IMR-90 (cell line): ENCODE results near the gene SGK2. TPM values are rescaled to one million over a fixed set of nuclear protein-coding genes. Genes with fewer than 3 reads are reported as not detected.

Experiments
- ATAC-seq: fragments of 200-7000 bp; cut with Tn5 transposase; 2 replicates; pipeline ENCODE4 v1.9.1; 2020; ENCODE audit warnings: low read depth, mild to moderate bottlenecking, moderate library complexity
- BruUV-seq: library from RNA; stranded (reverse); fragments of 400-500 nt; replicated peaks from 2 replicates; lab custom pipeline; 2021; lab: Mats Ljungman, UMichigan
- CTCF ChIA-PET: fragments of 300-600 bp; formaldehyde crosslinking; extraction: SDS; loops from one replicate; lab custom pipeline; 2021; ENCODE audit warnings: antibody characterized with exemption; lab: Yijun Ruan, JAX
- POLR2A ChIA-PET: fragments of 300-600 bp; sonication (Branson Sonifier 250); formaldehyde crosslinking; loops from one replicate; lab custom pipeline; 2022; ENCODE audit warnings: antibody characterized with exemption; ENCODE audit not compliant: unreplicated experiment; lab: Charles Lee
- DNase-seq: peaks from one replicate; pipeline ENCODE4 v3.0.0; 2013
- H2AFZ ChIP-seq: replicated peaks from 2 replicates; pipeline ENCODE3; 2013; ENCODE audit warnings: low read length, mild to moderate bottlenecking; ENCODE audit not compliant: poor library complexity
- H2AK5ac ChIP-seq: 2 replicates; pipeline ENCODE4 v1.6.1; 2013; ENCODE audit warnings: low read depth, low read length, inconsistent platforms
- H2AK9ac ChIP-seq: replicated peaks from 2 replicates; pipeline ENCODE3; 2013; ENCODE audit warnings: mild to moderate bottlenecking, low read depth, low read length, moderate library complexity; ENCODE audit not compliant: poor library complexity
- H2BK120ac ChIP-seq: 2 replicates; pipeline ENCODE4 v1.6.1; 2013; ENCODE audit warnings: low read depth, low read length, inconsistent platforms
- H2BK15ac ChIP-seq: 3 replicates; pipeline ENCODE4 v1.6.1; 2013; ENCODE audit warnings: low read depth, low read length, inconsistent platforms
- H2BK20ac ChIP-seq: 2 replicates; pipeline ENCODE4 v1.6.1; 2013; ENCODE audit warnings: low read depth, mild to moderate bottlenecking, inconsistent platforms, low read length, moderate library complexity
- H2BK5ac ChIP-seq: 2 replicates; pipeline ENCODE4 v1.6.1; 2013; ENCODE audit warnings: mild to moderate bottlenecking, low read depth, low read length, inconsistent platforms; ENCODE audit not compliant: poor library complexity, severe bottlenecking
- H3K14ac ChIP-seq: replicated peaks from 2 replicates; pipeline ENCODE4 v1.6.1; 2013; ENCODE audit warnings: low read depth, low read length, inconsistent platforms
- H3K18ac ChIP-seq: 2 replicates; pipeline ENCODE4 v1.6.1; 2013; ENCODE audit warnings: low read depth, low read length, control low read depth
- H3K23ac ChIP-seq: 2 replicates; pipeline ENCODE4 v1.6.1; 2013; ENCODE audit warnings: low read depth, low read length, inconsistent platforms
- H3K27ac ChIP-seq: 2 replicates; pipeline ENCODE4 v1.5.1; 2013; ENCODE audit warnings: mild to moderate bottlenecking, control low read depth, low read length; ENCODE audit not compliant: insufficient read depth
- H3K27me3 ChIP-seq: 2 replicates; pipeline ENCODE4 v1.6.1; 2013; ENCODE audit warnings: low read length; ENCODE audit not compliant: control insufficient read depth, insufficient read depth
- H3K36me3 ChIP-seq: 2 replicates; pipeline ENCODE4 v1.6.1; 2013; ENCODE audit warnings: low read length, mixed read lengths; ENCODE audit not compliant: control insufficient read depth, insufficient read depth
- H3K4ac ChIP-seq: 2 replicates; pipeline ENCODE4 v1.6.1; 2013; ENCODE audit warnings: low read depth, low read length, inconsistent platforms
- H3K4me1 ChIP-seq: 2 replicates; pipeline ENCODE4 v1.6.1; 2013; ENCODE audit warnings: low read length, mixed read lengths; ENCODE audit not compliant: control insufficient read depth, insufficient read depth
- H3K4me2 ChIP-seq: 2 replicates; pipeline ENCODE4 v1.6.1; 2013; ENCODE audit warnings: low read depth, mild to moderate bottlenecking, control low read depth, low read length, moderate library complexity
- H3K4me3 ChIP-seq: 2 replicates; pipeline ENCODE4 v1.5.1; 2013; ENCODE audit warnings: low read depth, mild to moderate bottlenecking, control low read depth, low read length, moderate library complexity; ENCODE audit not compliant: insufficient read depth
- H3K56ac ChIP-seq: 2 replicates; pipeline ENCODE4 v1.6.1; 2013; ENCODE audit warnings: low read length, inconsistent platforms; ENCODE audit not compliant: insufficient read depth; ENCODE audit errors: extremely low read depth
- H3K79me1 ChIP-seq, 2 experiments: 2 replicates each; pipeline ENCODE4 v1.6.1; 2013; ENCODE audit warnings: low read length in 2 of 2, inconsistent platforms in 1 of 2, low read depth in 1 of 2
- H3K9ac ChIP-seq: 2 replicates; pipeline ENCODE4 v1.6.1; 2013; ENCODE audit warnings: low read depth, low read length, control low read depth
- H3K9me1 ChIP-seq: 2 replicates; pipeline ENCODE4 v1.6.1; 2013; ENCODE audit warnings: low read length, inconsistent platforms; ENCODE audit not compliant: insufficient read depth
- H3K9me3 ChIP-seq: 2 replicates; pipeline ENCODE4 v1.6.1; 2013; ENCODE audit warnings: low read length; ENCODE audit not compliant: control insufficient read depth, insufficient read depth
- H4K20me1 ChIP-seq: 2 replicates; pipeline ENCODE4 v1.6.1; 2013; ENCODE audit warnings: low read length, inconsistent platforms; ENCODE audit not compliant: insufficient read depth
- H4K5ac ChIP-seq: 2 replicates; pipeline ENCODE4 v1.6.1; 2013; ENCODE audit warnings: mild to moderate bottlenecking, low read depth, low read length, control low read depth
- H4K8ac ChIP-seq, 2 experiments: 2 replicates each; pipeline ENCODE4 v1.6.1; 2013; ENCODE audit warnings: low read depth in 2 of 2, low read length in 2 of 2, control low read depth in 1 of 2, inconsistent platforms in 1 of 2
- H4K91ac ChIP-seq: 2 replicates; pipeline ENCODE4 v1.6.1; 2013; ENCODE audit warnings: low read depth, low read length, inconsistent platforms; ENCODE audit not compliant: insufficient read depth
- BHLHE40 ChIP-seq: fragments of 150-350 bp; IDR thresholded peaks from 2 replicates; pipeline ENCODE4 v1.6.1; 2016; ENCODE audit warnings: mild to moderate bottlenecking, low read depth, low read length
- CEBPB ChIP-seq: IDR thresholded peaks from 2 replicates; pipeline ENCODE4 v1.6.1; 2012; ENCODE audit warnings: low read depth, low read length, improper control_type of control experiment
- CHD1 ChIP-seq: IDR thresholded peaks from 2 replicates; pipeline ENCODE4 v1.6.1; 2012; ENCODE audit warnings: low read depth, low read length, improper control_type of control experiment
- FOS ChIP-seq: fragments of 150-350 bp; IDR thresholded peaks from 2 replicates; pipeline ENCODE4 v1.6.1; 2016; ENCODE audit warnings: low read depth, low read length
- MAFK ChIP-seq: IDR thresholded peaks from 2 replicates; pipeline ENCODE4 v1.6.1; 2012; ENCODE audit warnings: low read depth, low read length, improper control_type of control experiment
- MAZ ChIP-seq: IDR thresholded peaks from 2 replicates; pipeline ENCODE4 v1.6.1; 2012; ENCODE audit warnings: low read depth, mild to moderate bottlenecking, low read length, improper control_type of control experiment, moderate library complexity, borderline replicate concordance
- MXI1 ChIP-seq: IDR thresholded peaks from 2 replicates; pipeline ENCODE4 v1.6.1; 2012; ENCODE audit warnings: low read depth, mild to moderate bottlenecking, low read length, moderate library complexity, borderline replicate concordance
- NFE2L2 ChIP-seq: fragments of 150-350 bp; IDR thresholded peaks from 2 replicates; pipeline ENCODE4 v1.6.1; 2016; ENCODE audit warnings: low read depth, mild to moderate bottlenecking, low read length
- POLR2A ChIP-seq: IDR thresholded peaks from 2 replicates; pipeline ENCODE4 v1.6.1; 2012; ENCODE audit warnings: mild to moderate bottlenecking, low read depth, low read length
- RAD21 ChIP-seq: IDR thresholded peaks from 2 replicates; pipeline ENCODE4 v1.6.1; 2012; ENCODE audit warnings: low read length, improper control_type of control experiment
- RCOR1 ChIP-seq: IDR thresholded peaks from 2 replicates; pipeline ENCODE4 v1.6.1; 2012; ENCODE audit warnings: mild to moderate bottlenecking, low read length, improper control_type of control experiment; ENCODE audit not compliant: insufficient replicate concordance
- RFX5 ChIP-seq: IDR thresholded peaks from 2 replicates; pipeline ENCODE4 v1.8.0; 2012; ENCODE audit warnings: low read depth, mild to moderate bottlenecking, low read length, moderate library complexity
- SMC3 ChIP-seq: fragments of 150-350 bp; IDR thresholded peaks from 2 replicates; pipeline ENCODE4 v1.6.1; 2016; ENCODE audit warnings: low read depth, mild to moderate bottlenecking, antibody characterized with exemption, low read length, moderate library complexity
- WGBS, 2 experiments: methylation state at CpG; one replicate each; pipeline versions ENCODE4 v1.1.5 to v1.1.7; 2013; ENCODE audit warnings: missing lambda C conversion rate in 2 of 2; ENCODE audit not compliant: insufficient read length in 1 of 2; ENCODE audit errors: extremely low coverage in 2 of 2; 5-methylcytosine and 5-hydroxymethylcytosine counted together
- dilution Hi-C: fragments of 300-500 bp; cut with HindIII; formaldehyde crosslinking; loops from one replicate; pipeline ENCODE4 v1.14.3; 2018; ENCODE audit warnings: low sequenced_read_pairs; ENCODE audit not compliant: unreplicated experiment
- in situ Hi-C: fragments of 300-500 bp; cut with MboI; formaldehyde crosslinking; loops from 3 replicates; pipeline ENCODE4 v1.14.3; 2019; ENCODE audit warnings: low sequenced_read_pairs, inconsistent platforms, mixed read lengths
- intact Hi-C: fragments of 100-400 bp; cut with micrococcal nuclease; formaldehyde crosslinking; loops from 2 replicates; pipeline ENCODE4 v1.10.0; 2022
- polyA plus RNA-seq, 3 experiments: library from polyadenylated mRNA; depleted of rRNA; stranded (reverse); fragments of >200 nt; gene quantifications; 2 replicates each; pipeline ENCODE4 v1.2.3, GENCODE V29; 2012; ENCODE audit warnings: low replicate concordance in 1 of 3
- total RNA-seq: library from RNA; depleted of rRNA; stranded (reverse); fragments of >200 nt; gene quantifications from 2 replicates; pipeline ENCODE4 v1.2.3, GENCODE V29; 2012
- TF ChIP-seq, protein P1 (sequence below): conservative IDR thresholded peaks from 2 replicates; pipeline ENCODE4 v1.5.1; 2012; ENCODE audit warnings: mild to moderate bottlenecking, low read depth, low read length, improper control_type of control experiment
- TF ChIP-seq, protein P2 (sequence below): fragments of 150-350 bp; IDR thresholded peaks from 2 replicates; pipeline ENCODE4 v1.6.1; 2016; ENCODE audit warnings: low read depth, mild to moderate bottlenecking, low read length, moderate library complexity, borderline replicate concordance
- TF ChIP-seq, protein P3 (sequence below): fragments of 150-350 bp; IDR thresholded peaks from 2 replicates; pipeline ENCODE4 v1.6.1; 2017; ENCODE audit warnings: mild to moderate bottlenecking, antibody characterized with exemption, low read length, low read depth

SGK2 gene
- total and polyA plus RNA-seq, 2 of the 4 experiments (the other 2 are of a cell fraction), result under 0.01 to 0.10 TPM

DNA sequence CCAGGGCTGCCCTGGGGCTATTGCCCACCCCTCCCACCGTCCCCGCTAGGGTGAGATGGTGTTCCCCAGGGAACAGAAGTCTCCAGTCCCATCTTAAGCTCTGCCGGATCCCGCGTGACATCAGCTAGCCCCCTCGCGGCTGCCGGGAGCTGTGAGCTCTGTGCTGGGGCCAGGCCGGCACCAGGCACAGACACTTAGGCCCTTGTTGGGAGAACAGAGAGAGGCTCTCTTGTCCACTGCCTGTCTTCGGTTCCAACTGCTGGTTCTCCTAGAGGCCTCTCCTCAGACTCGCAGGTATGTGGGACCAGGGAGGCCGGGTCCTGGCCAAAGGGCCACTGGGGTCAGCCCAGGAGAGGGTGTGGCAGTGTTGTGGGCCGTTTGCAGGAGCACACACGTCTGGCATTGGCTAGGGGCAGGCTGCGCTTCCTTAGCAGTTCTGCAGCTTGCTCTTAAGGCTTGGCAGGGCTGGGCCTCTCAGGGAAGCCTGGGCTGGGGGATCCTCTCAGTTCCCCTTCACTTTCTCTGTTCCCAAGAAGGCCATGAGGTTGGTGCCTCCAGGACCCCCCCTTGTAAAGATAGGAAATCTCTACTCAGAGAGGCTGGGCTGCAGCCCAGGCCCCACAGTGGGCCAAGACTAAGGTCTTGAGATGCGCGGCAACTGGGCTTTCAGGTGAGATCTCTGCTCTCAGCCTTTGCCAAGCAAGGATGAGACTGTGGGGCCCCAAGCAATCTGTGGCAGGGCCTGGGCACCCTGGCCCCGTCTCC lies 6.3 kb downstream of the SGK2 start:
- WGBS, 2 experiments, result 61% methylated on average over 6 of the region's 18 CpGs; no CpG with 5 or more reads in 1 of the 2 experiments
- no peak overlapping the region for H3K23ac ChIP-seq
- no peak overlapping the region for H3K14ac ChIP-seq
- no peak overlapping the region for H2BK5ac ChIP-seq
- no peak overlapping the region for H3K4me2 ChIP-seq
- no peak overlapping the region for H4K8ac ChIP-seq
- ChIA-PET POLR2A (no interaction called here), CTCF (no interaction called here)
- BruUV-seq, result no TSS peak
- H3K79me1 ChIP-seq, result no peaks in the 10 kb centered on the region
- H3K4me1 ChIP-seq, result no peaks in the 10 kb centered on the region
- H3K56ac ChIP-seq, result no peak overlapping the region
- intact Hi-C loops, result no loop called here
- H3K9me3 ChIP-seq, result no peaks in the 10 kb centered on the region
- H4K5ac ChIP-seq, result no peak overlapping the region
- DNase-seq (no peak), ATAC-seq (no peak)
- H3K4me3 ChIP-seq, result no peak overlapping the region
- H4K20me1 ChIP-seq, result no peaks in the 10 kb centered on the region
- no peak overlapping the region for H2BK120ac ChIP-seq
- H3K9ac ChIP-seq, result no peak overlapping the region
- dilution Hi-C loops, result no loop called here
- no peak overlapping the region for H2AK9ac ChIP-seq
- no peak overlapping the region for H3K4ac ChIP-seq
- no peak overlapping the region for H2BK15ac ChIP-seq
- no peak overlapping the region for H4K91ac ChIP-seq
- H3K27ac ChIP-seq, result no peak overlapping the region
- TF ChIP-seq SMC3 (no peak), MAFK (no peak), RAD21 (no peak), CEBPB (no peak), NFE2L2 (no peak), RCOR1 (no peak), RFX5 (no peak), MAZ (no peak), POLR2A (no peak), BHLHE40 (no peak), CHD1 (no peak), MXI1 (no peak), FOS (no peak)
- TF ChIP-seq, protein P1, sequence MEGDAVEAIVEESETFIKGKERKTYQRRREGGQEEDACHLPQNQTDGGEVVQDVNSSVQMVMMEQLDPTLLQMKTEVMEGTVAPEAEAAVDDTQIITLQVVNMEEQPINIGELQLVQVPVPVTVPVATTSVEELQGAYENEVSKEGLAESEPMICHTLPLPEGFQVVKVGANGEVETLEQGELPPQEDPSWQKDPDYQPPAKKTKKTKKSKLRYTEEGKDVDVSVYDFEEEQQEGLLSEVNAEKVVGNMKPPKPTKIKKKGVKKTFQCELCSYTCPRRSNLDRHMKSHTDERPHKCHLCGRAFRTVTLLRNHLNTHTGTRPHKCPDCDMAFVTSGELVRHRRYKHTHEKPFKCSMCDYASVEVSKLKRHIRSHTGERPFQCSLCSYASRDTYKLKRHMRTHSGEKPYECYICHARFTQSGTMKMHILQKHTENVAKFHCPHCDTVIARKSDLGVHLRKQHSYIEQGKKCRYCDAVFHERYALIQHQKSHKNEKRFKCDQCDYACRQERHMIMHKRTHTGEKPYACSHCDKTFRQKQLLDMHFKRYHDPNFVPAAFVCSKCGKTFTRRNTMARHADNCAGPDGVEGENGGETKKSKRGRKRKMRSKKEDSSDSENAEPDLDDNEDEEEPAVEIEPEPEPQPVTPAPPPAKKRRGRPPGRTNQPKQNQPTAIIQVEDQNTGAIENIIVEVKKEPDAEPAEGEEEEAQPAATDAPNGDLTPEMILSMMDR, result no peak
- TF ChIP-seq, protein P2, sequence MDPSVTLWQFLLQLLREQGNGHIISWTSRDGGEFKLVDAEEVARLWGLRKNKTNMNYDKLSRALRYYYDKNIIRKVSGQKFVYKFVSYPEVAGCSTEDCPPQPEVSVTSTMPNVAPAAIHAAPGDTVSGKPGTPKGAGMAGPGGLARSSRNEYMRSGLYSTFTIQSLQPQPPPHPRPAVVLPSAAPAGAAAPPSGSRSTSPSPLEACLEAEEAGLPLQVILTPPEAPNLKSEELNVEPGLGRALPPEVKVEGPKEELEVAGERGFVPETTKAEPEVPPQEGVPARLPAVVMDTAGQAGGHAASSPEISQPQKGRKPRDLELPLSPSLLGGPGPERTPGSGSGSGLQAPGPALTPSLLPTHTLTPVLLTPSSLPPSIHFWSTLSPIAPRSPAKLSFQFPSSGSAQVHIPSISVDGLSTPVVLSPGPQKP, result no peak
- TF ChIP-seq, protein P3, sequence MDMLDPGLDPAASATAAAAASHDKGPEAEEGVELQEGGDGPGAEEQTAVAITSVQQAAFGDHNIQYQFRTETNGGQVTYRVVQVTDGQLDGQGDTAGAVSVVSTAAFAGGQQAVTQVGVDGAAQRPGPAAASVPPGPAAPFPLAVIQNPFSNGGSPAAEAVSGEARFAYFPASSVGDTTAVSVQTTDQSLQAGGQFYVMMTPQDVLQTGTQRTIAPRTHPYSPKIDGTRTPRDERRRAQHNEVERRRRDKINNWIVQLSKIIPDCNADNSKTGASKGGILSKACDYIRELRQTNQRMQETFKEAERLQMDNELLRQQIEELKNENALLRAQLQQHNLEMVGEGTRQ, result no peak
- no peaks in the 10 kb centered on the region for H3K36me3 ChIP-seq
- H2BK20ac ChIP-seq, result no peak overlapping the region
- no peak overlapping the region for H2AFZ ChIP-seq
- H3K18ac ChIP-seq, result no peak overlapping the region
- H3K27me3 ChIP-seq, result peaks cover 7% of the 10 kb centered on the region; the same call in 1 of the 2 replicates
- in situ Hi-C loops, result no loop called here
- no peaks in the 10 kb centered on the region; the same call in 1 of the 2 replicates for H3K9me1 ChIP-seq
- no peak overlapping the region for H2AK5ac ChIP-seq
